HUES64 (cell line): Measurements from ENCODE around the gene OPA3.
"Not testable (repeated sequence)": the region's sequence is repeated elsewhere in the genome, so short reads cannot be mapped to it uniquely, and the experiment has no call there.

Experiments used
- H3K27ac ChIP-seq: 2 replicates; pipeline ENCODE4 v1.7.0; 2013; ENCODE audit warnings: low read depth, low read length, inconsistent platforms
- H3K27me3 ChIP-seq: 2 replicates; pipeline ENCODE4 v1.6.1; 2013; ENCODE audit warnings: mild to moderate bottlenecking, low read length; ENCODE audit not compliant: insufficient read depth
- H3K36me3 ChIP-seq: 2 replicates; pipeline ENCODE4 v1.6.1; 2013; ENCODE audit warnings: mild to moderate bottlenecking, low read length; ENCODE audit not compliant: insufficient read depth
- H3K4me1 ChIP-seq: 2 replicates; pipeline ENCODE4 v1.6.1; 2013; ENCODE audit warnings: mild to moderate bottlenecking, low read length, moderate library complexity; ENCODE audit not compliant: insufficient read depth
- H3K4me3 ChIP-seq: 2 replicates; pipeline ENCODE4 v1.5.1; 2013; ENCODE audit warnings: mild to moderate bottlenecking, low read length, moderate library complexity
- H3K9ac ChIP-seq: 2 replicates; pipeline ENCODE4 v1.6.1; 2013; ENCODE audit warnings: mild to moderate bottlenecking, low read depth, low read length
- H3K9me3 ChIP-seq: 2 replicates; pipeline ENCODE4 v1.6.1; 2013; ENCODE audit warnings: low read depth, low read length; ENCODE audit not compliant: insufficient read depth
- WGBS: fragments of 150-250, 120-280 bp; methylation state at CpG from one replicate; pipeline ENCODE4 v1.1.7; 2013; ENCODE audit warnings: missing lambda C conversion rate; 5-methylcytosine and 5-hydroxymethylcytosine counted together

Gene OPA3

GRCh38 chr19:45517641-45518468 lies 66.7 kb downstream of the OPA3 start:
- Histone ChIP-seq H3K4me3 (no peak overlapping the region), H3K36me3 (peaks cover 55% of the 10 kb centered on the region), H3K27me3 (no peaks in the 10 kb centered on the region), H3K4me1 (no peaks in the 10 kb centered on the region), H3K9ac (no peak overlapping the region), H3K27ac (no peak overlapping the region), H3K9me3 (no peaks in the 10 kb centered on the region)
- WGBS = 92% methylated on average over 46 of the region's 50 CpGs

DNA sequence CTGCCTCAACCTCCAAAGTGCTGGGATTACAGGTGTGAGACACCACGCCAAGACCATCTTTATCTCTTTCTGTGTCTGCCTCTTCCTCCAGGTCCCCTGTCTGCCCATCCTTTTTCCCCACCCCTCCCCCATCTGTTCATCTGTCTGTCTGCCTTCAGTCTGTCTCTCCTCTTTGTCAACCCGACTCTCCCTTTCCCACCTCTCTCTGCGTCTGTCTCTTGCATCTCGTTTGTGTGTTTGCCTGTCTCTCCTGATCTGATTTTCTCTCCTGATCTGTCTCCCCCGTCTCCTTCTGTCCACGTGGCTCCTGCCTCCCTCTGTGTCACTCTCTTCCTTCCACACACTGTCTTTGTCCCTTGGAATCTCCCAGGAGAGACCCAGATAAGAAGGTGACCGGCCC lies 67.4 kb downstream of the OPA3 start:
- H3K36me3 ChIP-seq = peaks cover 49% of the 10 kb centered on the region
- no peak overlapping the region for H3K9ac ChIP-seq
- no peak overlapping the region for H3K27ac ChIP-seq
- H3K4me3 ChIP-seq = no peak overlapping the region
- no peaks in the 10 kb centered on the region for H3K27me3 ChIP-seq
- no peaks in the 10 kb centered on the region for H3K9me3 ChIP-seq
- no peaks in the 10 kb centered on the region for H3K4me1 ChIP-seq
- 84% methylated on average over 7 of the region's 7 CpGs for WGBS

GRCh38 chr19:45515807-45516401 lies 68.7 kb downstream of the OPA3 start:
- no peaks in the 10 kb centered on the region for H3K4me1 ChIP-seq
- no peak overlapping the region for H3K4me3 ChIP-seq
- no peaks in the 10 kb centered on the region for H3K9me3 ChIP-seq
- H3K27ac ChIP-seq = no peak overlapping the region
- WGBS = 91% methylated on average over 9 of the region's 9 CpGs
- H3K36me3 ChIP-seq = peaks cover 45% of the 10 kb centered on the region
- no peaks in the 10 kb centered on the region for H3K27me3 ChIP-seq
- H3K9ac ChIP-seq = no peak overlapping the region

GRCh38 chr19:45515081-45515624 lies 69.4 kb downstream of the OPA3 start:
- no peak overlapping the region for H3K9ac ChIP-seq
- H3K27me3 ChIP-seq = no peaks in the 10 kb centered on the region
- no peak overlapping the region for H3K4me3 ChIP-seq
- WGBS = 93% methylated on average over 8 of the region's 10 CpGs
- no peaks in the 10 kb centered on the region for H3K9me3 ChIP-seq
- H3K36me3 ChIP-seq = peaks cover 40% of the 10 kb centered on the region
- H3K4me1 ChIP-seq = no peaks in the 10 kb centered on the region
- H3K27ac ChIP-seq = no peak overlapping the region

GRCh38 chr19:45514376-45515051 lies 70.1 kb downstream of the OPA3 start:
- Histone ChIP-seq H3K9ac (no peak overlapping the region), H3K27ac (no peak overlapping the region), H3K4me3 (no peak overlapping the region), H3K36me3 (peaks cover 36% of the 10 kb centered on the region), H3K27me3 (no peaks in the 10 kb centered on the region), H3K4me1 (peaks cover 5% of the 10 kb centered on the region; the same call in 1 of the 2 replicates), H3K9me3 (no peaks in the 10 kb centered on the region)
- WGBS = 93% methylated on average over 13 of the region's 13 CpGs

- 91% methylated on average over 6 of the region's 6 CpGs for WGBS
- Histone ChIP-seq H3K27ac (no peak overlapping the region), H3K27me3 (no peaks in the 10 kb centered on the region), H3K9ac (no peak overlapping the region), H3K4me3 (no peak overlapping the region), H3K4me1 (peaks cover 6% of the 10 kb centered on the region; the same call in 1 of the 2 replicates), H3K9me3 (no peaks in the 10 kb centered on the region), H3K36me3 (peaks cover 25% of the 10 kb centered on the region)
Measured at GRCh38 chr19:45512881-45513483, 71.6 kb downstream of the OPA3 start.

DNA sequence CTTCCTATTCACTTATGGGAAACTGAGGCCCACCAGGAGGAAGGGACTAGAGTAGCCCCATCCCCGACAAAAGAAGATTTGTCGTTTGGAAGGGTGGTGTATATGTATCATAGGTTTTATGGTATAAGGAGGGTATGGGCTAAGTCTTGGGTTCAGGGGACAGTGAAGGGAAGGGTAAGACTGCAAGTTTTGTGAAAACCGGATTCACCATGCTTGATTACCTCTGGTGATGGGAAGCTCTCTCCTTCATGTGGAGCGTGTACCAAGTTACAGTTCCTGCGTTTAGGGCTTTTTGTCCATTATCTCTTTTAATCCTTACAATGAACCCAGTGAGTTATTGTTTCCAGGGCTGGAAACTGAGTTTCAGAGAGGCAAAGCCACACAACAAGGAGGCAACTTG lies 73.5 kb downstream of the OPA3 start:
- H3K4me1 ChIP-seq = peaks cover 9% of the 10 kb centered on the region
- no peak overlapping the region for H3K9ac ChIP-seq
- H3K27me3 ChIP-seq = no peaks in the 10 kb centered on the region
- no peak overlapping the region for H3K4me3 ChIP-seq
- H3K9me3 ChIP-seq = no peaks in the 10 kb centered on the region
- H3K36me3 ChIP-seq = peaks cover 17% of the 10 kb centered on the region
- 95% methylated on average over 5 of the region's 5 CpGs for WGBS
- H3K27ac ChIP-seq = no peak overlapping the region

GRCh38 chr19:45510352-45510751 lies 74.2 kb downstream of the OPA3 start:
- 93% methylated on average over 11 of the region's 11 CpGs for WGBS
- not testable (repeated sequence) for H3K4me3 ChIP-seq, H3K27ac ChIP-seq, H3K27me3 ChIP-seq, H3K9me3 ChIP-seq, H3K9ac ChIP-seq
- Histone ChIP-seq H3K36me3 (peaks cover 13% of the 10 kb centered on the region), H3K4me1 (peaks cover 11% of the 10 kb centered on the region)

DNA sequence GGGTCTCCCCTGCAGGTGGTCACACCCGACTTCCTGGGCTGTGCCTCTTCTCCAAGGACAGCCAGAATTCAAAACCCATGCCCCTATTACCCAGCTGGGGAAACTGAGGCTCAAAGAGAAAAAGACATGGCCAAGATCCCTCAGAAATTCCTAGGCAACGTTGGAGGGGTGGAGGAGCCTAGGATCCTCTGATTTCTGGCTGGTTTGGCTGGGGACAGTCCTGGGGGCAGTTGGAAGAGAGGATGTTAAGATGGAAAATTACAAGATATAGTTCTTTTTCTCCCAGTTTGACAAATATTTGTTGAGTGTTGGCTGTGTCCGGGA lies 74.9 kb downstream of the OPA3 start:
- peak overlapping the region; percentile 100 for H3K27ac ChIP-seq
- H3K9ac ChIP-seq = peak overlapping the region; percentile 69
- H3K27me3 ChIP-seq = no peaks in the 10 kb centered on the region
- no peaks in the 10 kb centered on the region for H3K9me3 ChIP-seq
- peak overlapping the region; percentile 71 for H3K4me3 ChIP-seq
- H3K4me1 ChIP-seq = peaks cover 11% of the 10 kb centered on the region
- 28% methylated on average over 3 of the region's 3 CpGs for WGBS
- peaks cover 13% of the 10 kb centered on the region for H3K36me3 ChIP-seq

DNA sequence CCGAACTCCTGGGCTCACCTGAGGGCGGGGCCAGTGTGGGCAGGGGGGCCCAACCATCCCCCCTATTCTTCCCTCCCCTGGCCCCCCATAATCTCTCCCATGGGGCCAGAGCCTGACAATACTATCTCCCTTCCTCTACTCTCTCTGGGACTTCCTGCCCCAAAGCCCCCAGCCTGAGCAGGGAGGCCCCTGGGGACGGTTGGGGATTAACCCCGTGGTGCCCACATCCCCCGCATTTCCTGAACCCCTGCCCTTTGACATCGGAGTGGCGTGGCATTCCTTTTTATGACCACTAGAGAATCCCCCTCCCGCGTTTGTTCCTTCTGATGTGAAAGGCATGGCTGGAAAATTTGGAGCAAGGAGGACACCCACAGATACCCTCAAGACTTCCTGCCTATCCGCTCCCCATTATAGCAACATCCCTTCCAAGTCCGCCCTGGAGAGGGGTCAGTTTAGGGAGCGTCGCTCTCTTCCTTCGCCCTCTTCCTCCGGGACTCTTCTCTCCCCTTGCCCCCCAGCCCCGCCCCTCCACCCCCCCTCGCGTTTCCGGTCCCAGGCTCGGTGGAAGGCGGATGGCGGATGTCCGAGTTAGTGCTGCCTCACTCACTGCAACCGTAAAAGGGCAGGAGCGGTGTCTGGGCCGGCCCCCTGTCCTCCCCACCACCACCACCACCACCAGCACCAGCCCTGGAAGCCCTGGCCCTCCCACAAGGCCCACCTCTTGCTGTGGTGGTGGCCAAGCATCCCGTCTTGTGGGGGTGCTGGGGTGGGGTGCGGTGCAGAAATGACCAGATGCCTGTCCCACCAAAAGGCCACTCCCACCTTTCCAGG lies 75.5 kb downstream of the OPA3 start:
- H3K9me3 ChIP-seq = no peaks in the 10 kb centered on the region
- WGBS = 2% methylated on average over 24 of the region's 28 CpGs

More for the DNA sequence above, 75.5 kb downstream of the OPA3 start:
- Histone ChIP-seq H3K27ac (peak overlapping the region; percentile 100), H3K9ac (peak overlapping the region; percentile 80), H3K36me3 (peaks cover 10% of the 10 kb centered on the region), H3K4me1 (peaks cover 11% of the 10 kb centered on the region), H3K27me3 (no peaks in the 10 kb centered on the region), H3K4me3 (peak overlapping the region; percentile 71)
